NT2/D1 (cell line): Measurements from ENCODE around the gene BMP6.

Source experiments
- DNase-seq: peaks from one replicate; pipeline ENCODE4 v3.0.0-alpha.2; 2011; ENCODE audit warnings: low read depth, low spot score
- H3K27me3 ChIP-seq: 2 replicates; pipeline ENCODE4 v1.6.0; 2011; ENCODE audit warnings: mild to moderate bottlenecking; ENCODE audit not compliant: insufficient read length, insufficient read depth
- H3K36me3 ChIP-seq: 2 replicates; pipeline ENCODE4 v1.6.1; 2011; ENCODE audit warnings: mild to moderate bottlenecking, low read length, mixed read lengths; ENCODE audit not compliant: insufficient read depth, insufficient read length
- H3K4me1 ChIP-seq: 2 replicates; pipeline ENCODE4 v1.5.1; 2011; ENCODE audit not compliant: insufficient read depth, insufficient read length
- H3K4me3 ChIP-seq: 2 replicates; pipeline ENCODE4 v1.5.1; 2011; ENCODE audit warnings: low read depth; ENCODE audit not compliant: insufficient read length
- H3K9ac ChIP-seq: 2 replicates; pipeline ENCODE4 v1.6.0; 2011; ENCODE audit warnings: low read depth; ENCODE audit not compliant: insufficient read length
- H3K9me3 ChIP-seq: 2 replicates; pipeline ENCODE4 v1.5.1; 2011; ENCODE audit warnings: mild to moderate bottlenecking, low read length; ENCODE audit not compliant: insufficient read depth
- SUZ12 ChIP-seq: IDR thresholded peaks from 2 replicates; pipeline ENCODE4 v1.6.1; 2011; ENCODE audit not compliant: insufficient read length, insufficient read depth; ENCODE audit errors: extremely low read depth
- YY1 ChIP-seq: IDR thresholded peaks from 2 replicates; pipeline ENCODE4 v1.6.1; 2011; ENCODE audit not compliant: insufficient read length, insufficient read depth
- ZNF274 ChIP-seq: IDR thresholded peaks from 2 replicates; pipeline ENCODE4 v1.6.1; 2011; ENCODE audit warnings: mild to moderate bottlenecking, low read depth, low read length

The BMP6 gene

DNA sequence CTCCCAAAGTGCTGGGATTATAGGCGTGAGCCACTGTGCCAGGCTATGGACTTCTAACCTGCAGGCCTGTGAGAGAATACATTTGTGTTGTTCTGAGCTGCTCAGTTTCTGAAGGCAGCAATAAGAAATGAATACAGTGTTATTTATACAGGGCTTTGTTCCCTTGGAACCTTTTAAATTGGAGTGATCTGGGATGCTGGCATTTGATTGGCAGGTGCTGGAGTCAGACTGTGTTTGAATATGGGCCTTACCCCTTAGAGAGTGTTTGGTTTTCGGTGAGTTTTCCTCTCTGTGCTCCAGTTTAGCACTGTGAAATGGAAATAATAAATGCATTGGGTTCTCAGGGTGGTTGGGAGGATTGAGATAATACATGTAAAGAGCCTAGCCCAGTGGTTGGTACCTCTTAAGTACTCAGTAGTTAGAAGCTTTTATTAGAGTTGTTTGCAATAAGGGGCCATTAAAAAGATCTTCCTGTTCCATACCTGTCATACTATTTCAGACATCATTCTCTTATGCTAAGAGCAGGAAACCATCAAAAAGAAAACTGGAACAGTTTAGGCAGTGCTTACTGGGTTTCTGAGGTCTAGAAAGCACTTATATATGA, 22.1 kb downstream of the BMP6 start:
- no peak for DNase-seq
- TF ChIP-seq ZNF274 (no peak), YY1 (no peak), SUZ12 (no peak)
- Histone ChIP-seq H3K36me3 (no peaks in the 10 kb centered on the region), H3K9ac (no peak overlapping the region), H3K9me3 (no peaks in the 10 kb centered on the region), H3K4me3 (no peak overlapping the region), H3K27me3 (no peaks in the 10 kb centered on the region), H3K4me1 (no peaks in the 10 kb centered on the region)

DNA sequence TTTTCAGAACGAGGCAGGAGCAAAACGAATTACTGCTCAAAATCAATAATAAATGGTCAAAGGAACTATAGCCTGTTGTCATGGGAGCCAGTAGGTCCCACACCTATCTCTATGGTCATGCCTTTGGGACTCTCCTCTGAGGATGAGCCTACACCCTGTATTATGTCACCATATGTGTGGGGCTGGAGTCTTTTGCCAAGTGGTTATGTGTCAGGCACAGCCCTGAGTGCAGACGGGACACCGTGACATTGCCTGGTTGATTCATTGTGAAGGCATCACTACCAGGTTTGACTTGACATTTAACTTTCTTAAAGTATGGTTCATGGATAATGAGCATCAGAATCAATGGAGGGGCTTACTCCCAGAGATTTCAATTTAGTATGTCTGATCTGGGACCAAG, 23.6 kb downstream of the BMP6 start:
- DNase-seq, result no peak
- H3K4me1 ChIP-seq, result no peaks in the 10 kb centered on the region
- no peak overlapping the region for H3K4me3 ChIP-seq
- H3K9ac ChIP-seq, result no peak overlapping the region
- H3K27me3 ChIP-seq, result no peaks in the 10 kb centered on the region
- no peak for TF ChIP-seq SUZ12
- no peak for TF ChIP-seq ZNF274
- TF ChIP-seq YY1, result no peak
- H3K9me3 ChIP-seq, result no peaks in the 10 kb centered on the region
- no peaks in the 10 kb centered on the region for H3K36me3 ChIP-seq

DNA sequence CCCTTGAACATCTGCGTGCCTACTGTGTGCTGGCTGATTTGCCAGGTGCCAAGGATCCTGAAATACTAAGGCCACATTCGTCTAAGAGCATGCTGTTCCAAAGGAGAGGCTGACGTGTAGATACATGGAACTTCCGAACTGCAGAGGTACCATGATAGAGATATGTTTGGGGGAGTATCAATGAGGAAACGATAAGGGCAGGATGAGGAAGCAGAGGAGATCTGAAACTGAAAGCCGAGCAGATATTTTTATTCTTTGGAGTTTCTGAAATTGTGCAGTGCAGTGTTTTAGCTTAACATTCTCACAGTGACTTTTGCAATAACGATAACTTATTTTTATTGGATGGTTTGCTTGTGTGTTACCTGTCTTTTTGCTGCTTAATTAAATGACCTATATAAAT, 24.3 kb downstream of the BMP6 start:
- no peaks in the 10 kb centered on the region for H3K4me1 ChIP-seq
- TF ChIP-seq SUZ12 (no peak), YY1 (no peak), ZNF274 (no peak)
- no peak for DNase-seq
- H3K9me3 ChIP-seq, result no peaks in the 10 kb centered on the region
- H3K4me3 ChIP-seq, result no peak overlapping the region
- no peaks in the 10 kb centered on the region for H3K36me3 ChIP-seq
- H3K9ac ChIP-seq, result no peak overlapping the region
- no peaks in the 10 kb centered on the region for H3K27me3 ChIP-seq

- Histone ChIP-seq H3K9ac (no peak overlapping the region), H3K9me3 (no peaks in the 10 kb centered on the region), H3K4me3 (no peak overlapping the region), H3K27me3 (no peaks in the 10 kb centered on the region), H3K4me1 (no peaks in the 10 kb centered on the region), H3K36me3 (no peaks in the 10 kb centered on the region)
- DNase-seq, result no peak
- no peak for TF ChIP-seq ZNF274
- no peak for TF ChIP-seq YY1
- TF ChIP-seq SUZ12, result no peak
Measured at GRCh38 chr6:7758456-7758855, 32.6 kb downstream of the BMP6 start.

DNA sequence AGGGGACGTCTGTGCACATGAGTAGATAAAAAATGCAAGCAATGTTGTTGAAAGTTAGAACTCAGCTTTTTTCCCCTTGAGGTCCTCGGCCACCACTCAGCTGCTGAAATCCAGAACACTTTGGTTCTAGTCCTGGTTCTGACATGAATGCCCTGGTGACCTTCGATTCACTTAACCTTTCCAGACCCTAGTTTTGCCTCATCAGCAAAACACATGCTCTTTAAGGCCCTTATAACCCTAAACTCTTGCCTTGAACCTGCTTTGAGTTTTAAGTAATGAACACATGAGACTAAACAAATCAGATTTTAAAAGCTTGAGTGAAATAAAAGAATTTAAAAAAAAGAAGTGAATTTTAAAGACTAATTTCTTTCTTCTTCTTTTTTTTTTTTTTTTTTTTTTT, 33.4 kb downstream of the BMP6 start:
- Histone ChIP-seq H3K36me3 (no peaks in the 10 kb centered on the region), H3K4me1 (no peaks in the 10 kb centered on the region)
- TF ChIP-seq YY1 (no peak), SUZ12 (no peak), ZNF274 (no peak)

GRCh38 chr6:7761051-7761450, 35.2 kb downstream of the BMP6 start:
- TF ChIP-seq ZNF274 (no peak), YY1 (no peak), SUZ12 (no peak)
- H3K27me3 ChIP-seq, result no peaks in the 10 kb centered on the region
- no peak for DNase-seq
- H3K4me3 ChIP-seq, result no peak overlapping the region
- no peaks in the 10 kb centered on the region for H3K4me1 ChIP-seq
- H3K36me3 ChIP-seq, result no peaks in the 10 kb centered on the region
- no peak overlapping the region for H3K9ac ChIP-seq
- no peaks in the 10 kb centered on the region for H3K9me3 ChIP-seq

More for the DNA sequence above, 33.4 kb downstream of the BMP6 start:
- Histone ChIP-seq H3K4me3 (no peak overlapping the region), H3K9me3 (no peaks in the 10 kb centered on the region), H3K9ac (no peak overlapping the region), H3K27me3 (no peaks in the 10 kb centered on the region)
- DNase-seq, result no peak

DNA sequence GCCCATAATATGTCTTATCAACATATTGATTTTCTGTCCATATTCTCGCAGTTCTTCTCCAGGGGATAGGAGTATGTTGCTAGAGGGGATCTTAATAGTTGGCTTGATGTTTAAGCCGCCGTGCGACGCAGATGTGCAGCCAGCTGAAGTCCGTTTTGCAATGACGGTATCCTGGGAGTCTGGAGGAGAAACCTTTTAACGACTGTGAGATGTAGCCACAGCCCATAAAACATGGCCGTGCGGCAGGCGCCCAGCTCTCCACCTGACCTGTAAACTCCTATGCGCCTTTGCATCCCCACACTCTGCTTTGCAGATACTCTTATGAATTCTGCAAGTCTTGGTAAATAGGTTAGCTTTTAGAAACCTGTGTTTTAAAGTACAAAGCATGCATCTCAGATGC, 36.9 kb downstream of the BMP6 start:
- no peaks in the 10 kb centered on the region for H3K36me3 ChIP-seq
- DNase-seq, result no peak
- no peak for TF ChIP-seq YY1
- TF ChIP-seq ZNF274, result no peak
- no peaks in the 10 kb centered on the region for H3K4me1 ChIP-seq
- no peak overlapping the region for H3K9ac ChIP-seq
- H3K9me3 ChIP-seq, result no peaks in the 10 kb centered on the region
- no peaks in the 10 kb centered on the region for H3K27me3 ChIP-seq
- no peak overlapping the region for H3K4me3 ChIP-seq

DNA sequence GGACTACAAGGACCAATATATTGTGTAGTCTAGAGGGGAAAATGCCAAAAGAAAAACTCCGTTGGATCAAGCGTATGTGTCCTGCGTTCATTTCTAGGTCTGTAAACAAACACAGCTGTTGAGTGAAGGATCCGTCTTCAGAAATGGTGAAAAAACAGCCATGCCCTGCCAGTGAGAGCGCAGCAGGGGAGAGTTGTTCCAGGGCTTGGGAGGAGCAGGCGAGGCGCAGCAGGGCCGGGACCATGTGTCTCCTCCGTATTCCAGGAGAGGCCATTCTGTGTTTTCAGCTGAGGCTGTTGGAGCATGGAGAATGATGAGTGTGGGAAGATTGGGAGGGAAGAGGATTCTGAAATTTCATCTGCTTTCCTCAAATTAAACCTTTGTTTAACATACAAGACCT, 38.0 kb downstream of the BMP6 start:
- Histone ChIP-seq H3K36me3 (no peaks in the 10 kb centered on the region), H3K4me3 (no peak overlapping the region), H3K27me3 (no peaks in the 10 kb centered on the region), H3K4me1 (no peaks in the 10 kb centered on the region), H3K9ac (no peak overlapping the region), H3K9me3 (no peaks in the 10 kb centered on the region)
- DNase-seq, result no peak
- no peak for TF ChIP-seq SUZ12
- no peak for TF ChIP-seq YY1
- no peak for TF ChIP-seq ZNF274
